NT2/D1 (cell line): ENCODE data around the gene ABI1.
A peak's percentile ranks its signal among the peaks of the same experiment; 100 is the strongest.

ENCODE experiments used
- DNase-seq: peaks from one replicate; pipeline ENCODE4 v3.0.0-alpha.2; 2011; ENCODE audit warnings: low read depth, low spot score
- H3K27me3 ChIP-seq: 2 replicates; pipeline ENCODE4 v1.6.0; 2011; ENCODE audit warnings: mild to moderate bottlenecking; ENCODE audit not compliant: insufficient read length, insufficient read depth
- H3K36me3 ChIP-seq: 2 replicates; pipeline ENCODE4 v1.6.1; 2011; ENCODE audit warnings: mild to moderate bottlenecking, low read length, mixed read lengths; ENCODE audit not compliant: insufficient read depth, insufficient read length
- H3K4me1 ChIP-seq: 2 replicates; pipeline ENCODE4 v1.5.1; 2011; ENCODE audit not compliant: insufficient read depth, insufficient read length
- H3K4me3 ChIP-seq: 2 replicates; pipeline ENCODE4 v1.5.1; 2011; ENCODE audit warnings: low read depth; ENCODE audit not compliant: insufficient read length
- H3K9ac ChIP-seq: 2 replicates; pipeline ENCODE4 v1.6.0; 2011; ENCODE audit warnings: low read depth; ENCODE audit not compliant: insufficient read length
- H3K9me3 ChIP-seq: 2 replicates; pipeline ENCODE4 v1.5.1; 2011; ENCODE audit warnings: mild to moderate bottlenecking, low read length; ENCODE audit not compliant: insufficient read depth
- SUZ12 ChIP-seq: IDR thresholded peaks from 2 replicates; pipeline ENCODE4 v1.6.1; 2011; ENCODE audit not compliant: insufficient read length, insufficient read depth; ENCODE audit errors: extremely low read depth
- YY1 ChIP-seq: IDR thresholded peaks from 2 replicates; pipeline ENCODE4 v1.6.1; 2011; ENCODE audit not compliant: insufficient read length, insufficient read depth
- ZNF274 ChIP-seq: IDR thresholded peaks from 2 replicates; pipeline ENCODE4 v1.6.1; 2011; ENCODE audit warnings: mild to moderate bottlenecking, low read depth, low read length

Gene ABI1

DNA sequence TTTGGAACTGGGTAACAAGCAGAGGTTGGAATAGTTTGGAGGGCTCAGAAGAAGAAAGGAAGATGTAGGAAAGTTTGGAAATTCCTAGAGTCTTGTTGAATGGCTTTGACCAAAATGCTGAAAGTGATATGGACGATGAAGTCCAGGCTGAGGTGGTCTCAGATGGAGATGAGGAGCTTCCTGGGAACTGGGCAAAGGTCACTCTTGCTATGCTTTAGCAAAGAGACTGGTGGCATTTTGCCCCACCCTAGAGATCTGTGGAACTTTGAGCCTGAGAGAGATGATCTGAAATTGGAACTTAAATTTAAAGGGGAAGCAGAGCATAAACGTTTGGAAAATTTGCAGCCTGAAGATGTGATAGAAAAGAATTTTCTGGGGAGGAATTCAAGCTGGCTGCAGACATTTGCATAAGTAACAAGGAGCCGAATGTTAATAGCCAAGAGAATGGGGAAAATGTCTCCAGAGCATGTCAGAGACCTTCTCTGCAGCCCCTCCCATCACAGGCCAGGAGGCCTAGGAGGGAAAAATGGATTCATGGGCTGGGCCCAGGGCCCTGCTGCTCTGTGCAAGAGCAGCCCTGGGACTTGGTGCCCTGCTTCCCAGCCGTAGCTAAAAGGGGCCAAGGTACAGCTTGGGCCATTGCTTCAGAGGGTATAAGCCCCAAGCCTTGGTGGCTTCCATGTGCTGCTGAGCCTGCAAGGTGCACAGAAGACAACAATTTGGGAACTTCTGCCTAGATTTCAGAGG is 159.7 kb downstream of the ABI1 start:
- Histone ChIP-seq H3K9me3 (peaks cover 15% of the 10 kb centered on the region; the same call in 1 of the 2 replicates), H3K27me3 (no peaks in the 10 kb centered on the region), H3K9ac (no peak overlapping the region), H3K36me3 (peaks cover 52% of the 10 kb centered on the region), H3K4me1 (no peaks in the 10 kb centered on the region), H3K4me3 (no peak overlapping the region)
- no peak for DNase-seq
- TF ChIP-seq ZNF274 (no peak), SUZ12 (no peak), YY1 (no peak)

DNA sequence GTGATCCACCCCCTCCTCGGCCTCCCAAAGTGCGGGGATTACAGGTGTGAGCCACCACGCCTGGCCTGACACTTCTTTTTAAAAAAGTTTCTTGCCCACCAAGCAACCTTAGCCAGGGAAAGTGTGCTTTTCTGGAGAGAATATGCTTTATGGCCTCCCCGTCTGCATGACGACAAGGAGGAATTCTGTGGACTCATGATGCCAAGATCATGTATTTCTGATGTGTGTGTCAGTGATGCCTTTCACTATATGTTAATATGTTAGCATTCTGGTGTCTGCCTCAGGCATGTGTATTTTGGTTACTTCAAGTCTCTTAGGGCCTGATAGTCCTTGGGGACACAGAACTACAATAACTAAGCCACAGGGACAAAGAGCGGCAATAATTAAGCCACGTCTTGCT is 161.1 kb downstream of the ABI1 start:
- Histone ChIP-seq H3K4me3 (no peak overlapping the region), H3K9ac (no peak overlapping the region), H3K27me3 (no peaks in the 10 kb centered on the region), H3K4me1 (no peaks in the 10 kb centered on the region), H3K9me3 (peaks cover 15% of the 10 kb centered on the region; the same call in 1 of the 2 replicates), H3K36me3 (peaks cover 38% of the 10 kb centered on the region)
- TF ChIP-seq YY1 (no peak), SUZ12 (no peak), ZNF274 (no peak)
- no peak for DNase-seq

DNA sequence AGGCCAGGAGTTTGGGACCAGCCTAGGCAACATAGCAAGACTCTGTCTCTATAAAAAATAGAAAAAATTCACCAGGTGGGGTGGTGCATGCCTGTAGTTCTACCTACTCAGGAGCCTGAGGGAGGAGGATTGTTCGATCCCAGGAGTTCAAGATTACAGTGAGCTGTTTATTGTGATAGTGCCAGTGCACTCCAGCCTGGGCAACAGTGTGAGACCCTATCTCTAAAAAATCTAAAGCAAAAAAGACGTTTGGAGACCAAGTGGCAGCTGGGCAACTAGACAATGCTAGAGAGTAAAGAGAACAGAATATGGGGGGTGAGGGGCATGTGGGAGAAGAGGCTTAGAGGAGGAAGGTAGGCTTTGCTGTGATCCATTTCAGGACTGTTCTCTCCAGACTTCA is 161.8 kb downstream of the ABI1 start:
- Histone ChIP-seq H3K4me3 (peak overlapping the region; percentile 74), H3K9me3 (peaks cover 15% of the 10 kb centered on the region; the same call in 1 of the 2 replicates), H3K36me3 (peaks cover 31% of the 10 kb centered on the region), H3K27me3 (no peaks in the 10 kb centered on the region), H3K9ac (no peak overlapping the region), H3K4me1 (no peaks in the 10 kb centered on the region)
- no peak for TF ChIP-seq ZNF274
- no peak for DNase-seq

DNA sequence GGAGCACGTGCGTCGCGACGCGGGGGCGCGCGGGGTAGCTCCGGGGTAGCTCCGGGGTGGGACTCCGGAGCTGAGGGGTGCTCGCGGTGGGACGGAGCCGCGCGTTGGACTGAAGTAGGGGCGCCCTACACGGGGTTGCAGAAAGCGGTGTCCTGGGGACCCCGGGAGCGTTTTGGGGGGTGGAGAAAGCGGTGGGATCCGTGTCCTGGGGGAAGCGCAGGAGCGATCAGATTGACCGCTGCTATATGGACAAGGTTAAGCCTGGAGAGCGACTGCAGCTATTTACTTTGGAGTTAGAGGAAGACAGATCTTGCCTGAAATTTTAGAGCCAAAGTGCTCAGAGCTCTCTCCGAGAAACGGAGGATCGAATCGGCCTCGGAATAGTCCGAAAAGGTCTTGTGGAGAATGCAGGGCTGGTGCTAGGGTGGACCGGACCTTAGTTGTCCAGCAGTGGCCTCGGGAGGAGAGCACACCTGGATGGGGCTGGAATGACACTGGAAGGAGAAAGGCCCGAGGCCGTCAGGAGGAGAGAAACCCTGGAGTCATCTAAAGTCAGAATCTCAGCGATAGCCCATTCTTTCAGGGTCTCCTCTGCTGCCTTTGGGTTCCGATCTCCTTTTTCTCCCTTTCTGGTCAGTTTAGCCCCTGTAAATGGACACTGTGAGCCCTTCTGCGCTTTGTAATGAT is 162.7 kb downstream of the ABI1 start:
- H3K4me1 ChIP-seq, result no peaks in the 10 kb centered on the region
- H3K9ac ChIP-seq, result peak overlapping the region; percentile 96
- H3K36me3 ChIP-seq, result peaks cover 30% of the 10 kb centered on the region
- H3K27me3 ChIP-seq, result no peaks in the 10 kb centered on the region
- TF ChIP-seq SUZ12 (no peak), ZNF274 (no peak), YY1 (no peak)
- DNase-seq, result peak; percentile 2
- peaks cover 15% of the 10 kb centered on the region; the same call in 1 of the 2 replicates for H3K9me3 ChIP-seq
- H3K4me3 ChIP-seq, result peak overlapping the region; percentile 74

DNA sequence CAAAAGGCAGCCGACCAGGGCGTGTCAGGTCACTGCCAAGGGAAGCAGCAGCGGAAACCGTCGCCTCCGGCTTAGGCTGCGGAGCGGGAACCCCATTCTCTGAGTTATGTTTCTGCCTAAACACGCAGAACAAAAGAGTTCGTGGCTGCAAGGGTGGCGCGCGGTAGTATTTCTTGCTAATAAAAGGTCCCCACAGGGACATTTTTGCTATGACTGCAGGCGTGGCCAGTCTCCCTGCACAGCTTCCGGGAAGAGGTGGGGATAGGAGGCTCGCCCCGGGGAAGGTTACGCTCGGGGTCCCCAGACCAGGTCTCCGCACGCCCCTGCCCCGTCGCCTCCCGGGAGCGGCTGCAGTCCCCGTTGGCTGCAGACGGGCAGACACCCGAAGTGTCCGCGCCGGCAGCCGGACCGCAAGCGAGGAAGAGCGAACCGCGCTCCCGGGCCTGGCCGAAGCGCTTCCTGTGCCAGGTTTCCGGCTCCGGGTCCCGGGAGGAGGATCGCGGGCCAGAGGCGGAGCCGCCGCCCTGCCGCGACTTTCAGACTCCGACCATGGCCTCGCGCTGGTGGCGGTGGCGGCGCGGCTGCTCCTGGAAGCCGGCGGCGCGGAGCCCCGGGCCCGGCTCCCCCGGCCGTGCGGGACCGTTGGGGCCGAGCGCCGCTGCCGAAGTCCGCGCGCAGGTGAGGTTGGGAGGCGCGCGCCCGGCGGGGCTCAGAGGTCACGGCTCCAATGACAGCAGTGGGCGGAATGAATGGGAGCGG is 163.4 kb downstream of the ABI1 start, which contains the start of gene PDSS1:
Gene PDSS1, plus strand, starts transcription at position 539 of the 759 bp plus-strand sequence. Its CDS starts 11 bp downstream, at position 550.
- peak within 1 kb of the TSS; percentile 74 for H3K4me3 ChIP-seq
- peak within 1 kb of the TSS; percentile 96 for H3K9ac ChIP-seq
- no peaks in the 10 kb centered on the region for H3K4me1 ChIP-seq
- peaks cover 15% of the 10 kb centered on the region; the same call in 1 of the 2 replicates for H3K9me3 ChIP-seq
- H3K36me3 ChIP-seq, result peaks cover 23% of the 10 kb centered on the region
- TF ChIP-seq SUZ12, result no peak
- no peak for TF ChIP-seq YY1
- no peak for TF ChIP-seq ZNF274
- H3K27me3 ChIP-seq, result no peaks in the 10 kb centered on the region
- DNase-seq, result peak; percentile 54

DNA sequence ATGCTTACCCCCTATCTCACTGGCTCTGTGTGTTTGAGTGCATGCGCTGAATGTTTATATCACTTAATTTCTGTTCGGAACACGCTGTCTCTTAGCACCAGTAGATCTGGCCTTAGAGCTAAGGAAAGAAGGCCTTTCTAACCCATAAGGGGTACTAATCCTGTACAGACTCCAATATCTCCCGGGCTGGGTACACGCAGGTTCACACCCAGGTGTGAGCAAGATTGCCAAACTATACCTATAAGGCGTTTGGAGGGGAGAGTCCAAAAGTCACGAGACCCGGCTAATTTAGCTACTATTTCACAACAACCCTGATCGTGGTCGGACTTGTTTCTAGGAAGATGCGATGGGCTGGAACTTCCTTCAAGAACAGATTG is 164.0 kb downstream of the ABI1 start:
- Histone ChIP-seq H3K4me3 (peak overlapping the region; percentile 74), H3K27me3 (no peaks in the 10 kb centered on the region), H3K36me3 (peaks cover 17% of the 10 kb centered on the region), H3K9me3 (peaks cover 15% of the 10 kb centered on the region; the same call in 1 of the 2 replicates), H3K9ac (peak overlapping the region; percentile 96), H3K4me1 (no peaks in the 10 kb centered on the region)
- DNase-seq, result no peak
- no peak for TF ChIP-seq ZNF274
- no peak for TF ChIP-seq YY1
- no peak for TF ChIP-seq SUZ12
